Endothelial cell of umbilical vein (primary cell): ENCODE measurements around the gene GFER. TPM values are rescaled to one million over a fixed set of nuclear protein-coding genes. Genes with fewer than 3 reads are reported as not detected.

Experiments used
- Bru-seq: library from RNA; stranded (reverse); fragments of 400-500 nt; gene quantifications from one replicate; lab custom pipeline; 2021; lab: Mats Ljungman, UMichigan
- BruChase-seq, 2 experiments: library from RNA; stranded (reverse); fragments of 400-500 nt; gene quantifications; one replicate each; lab custom pipeline; 2021; lab: Mats Ljungman, UMichigan
- BruUV-seq: library from RNA; stranded (reverse); fragments of 400-500 nt; replicated peaks from 2 replicates; lab custom pipeline; 2021; lab: Mats Ljungman, UMichigan
- CTCF ChIA-PET: fragments of 300-600, 350-600 bp; sonication (Branson Sonifier 250); formaldehyde crosslinking; loops from one replicate; lab custom pipeline; 2021; ENCODE audit warnings: antibody characterized with exemption, inconsistent platforms; lab: Charles Lee
- POLR2A ChIA-PET: fragments of 300-600, 350-600 bp; sonication (Branson Sonifier 250); formaldehyde crosslinking; loops from one replicate; lab custom pipeline; 2021; ENCODE audit warnings: antibody characterized with exemption, inconsistent platforms; lab: Charles Lee
- DNase-seq: peaks from one replicate; pipeline ENCODE4 v3.0.0-alpha.2; 2011; ENCODE audit warnings: low read depth, low spot score
- FAIRE-seq: peaks from 2 replicates; lab custom pipeline; 2011; peaks lifted over from hg19 to GRCh38; lab: Jason Lieb, UNC
- H2AFZ ChIP-seq: 2 replicates; pipeline ENCODE4 v1.6.0; 2012; ENCODE audit warnings: low read depth, low read length, control low read depth, inconsistent platforms
- H3K27ac ChIP-seq: 2 replicates; pipeline ENCODE4 v1.5.1; 2011; ENCODE audit warnings: low read depth, mild to moderate bottlenecking, control low read depth, low read length, moderate library complexity; ENCODE audit not compliant: insufficient read depth
- H3K27me3 ChIP-seq, 2 experiments: 2 replicates each; pipeline versions ENCODE4 v1.6.0 to v1.6.1; 2011; ENCODE audit warnings: low read length in 2 of 2, mixed read lengths in 1 of 2; ENCODE audit not compliant: control insufficient read depth in 2 of 2, insufficient read depth in 2 of 2
- H3K36me3 ChIP-seq, 2 experiments: 2 replicates in 1 of 2; 3 replicates in 1 of 2; pipeline ENCODE4 v1.5.1; 2011; ENCODE audit warnings: low read length in 2 of 2, mild to moderate bottlenecking in 1 of 2, moderate library complexity in 1 of 2; ENCODE audit not compliant: control insufficient read depth in 2 of 2, insufficient read depth in 2 of 2; ENCODE audit errors: extremely low read depth in 1 of 2
- H3K4me1 ChIP-seq: 3 replicates; pipeline ENCODE4 v1.5.1; 2011; ENCODE audit warnings: mild to moderate bottlenecking, low read length; ENCODE audit not compliant: control insufficient read depth, insufficient read depth; ENCODE audit errors: extremely low read depth
- H3K4me2 ChIP-seq: 2 replicates; pipeline ENCODE4 v1.6.1; 2011; ENCODE audit warnings: low read length, control low read depth, mixed read lengths; ENCODE audit not compliant: insufficient read depth
- H3K4me3 ChIP-seq, 3 experiments: fragments of 200-600 bp in 1 of 3; sonication (generic), shearing (Covaris generic) in 1 of 3; replicated peaks in 1 of 3; 2 replicates each; pipeline ENCODE4 v1.5.1; 2011 to 2016; ENCODE audit warnings: control low read depth in 3 of 3, low read length in 3 of 3, mild to moderate bottlenecking in 2 of 3, inconsistent platforms in 1 of 3, low read depth in 1 of 3, moderate library complexity in 1 of 3; ENCODE audit not compliant: insufficient read depth in 1 of 3
- H3K79me2 ChIP-seq: 2 replicates; pipeline ENCODE4 v1.6.0; 2012; ENCODE audit warnings: low read length, inconsistent platforms; ENCODE audit not compliant: control insufficient read depth, insufficient read depth
- H3K9ac ChIP-seq: replicated peaks from 2 replicates; pipeline ENCODE3; 2011; ENCODE audit warnings: low read length, control low read depth; ENCODE audit not compliant: insufficient read depth; ENCODE audit errors: extremely low read depth
- H3K9me1 ChIP-seq: replicated peaks from 3 replicates; pipeline ENCODE4 v1.6.0; 2011; ENCODE audit warnings: mild to moderate bottlenecking, low read length; ENCODE audit not compliant: control insufficient read depth, insufficient read depth; ENCODE audit errors: extremely low read depth
- H3K9me3 ChIP-seq: replicated peaks from 2 replicates; pipeline ENCODE4 v1.5.1; 2012; ENCODE audit warnings: low read length, inconsistent platforms; ENCODE audit not compliant: control insufficient read depth, insufficient read depth
- H4K20me1 ChIP-seq: replicated peaks from 2 replicates; pipeline ENCODE3; 2011; ENCODE audit warnings: mild to moderate bottlenecking, low read length; ENCODE audit not compliant: control insufficient read depth, insufficient read depth; ENCODE audit errors: extremely low read depth
- CTCF ChIP-seq, 2 donors: IDR thresholded peaks; 1 replicate in 1 of 2; 2 replicates in 1 of 2; pipeline ENCODE4 v1.5.1; 2011; ENCODE audit warnings: low read length in 2 of 2, mild to moderate bottlenecking in 2 of 2, moderate library complexity in 2 of 2, control low read depth in 1 of 2, inconsistent platforms in 1 of 2, low read depth in 1 of 2; ENCODE audit not compliant: insufficient read depth in 1 of 2; ENCODE audit errors: extremely low read depth in 1 of 2
- EZH2 ChIP-seq: IDR thresholded peaks from 2 replicates; pipeline ENCODE4 v1.6.1; 2012; ENCODE audit warnings: borderline replicate concordance, low read depth, mild to moderate bottlenecking, moderate library complexity, low read length, inconsistent platforms; ENCODE audit not compliant: severe bottlenecking
- FOS ChIP-seq: IDR thresholded peaks from 2 replicates; pipeline ENCODE4 v1.6.1; 2011; ENCODE audit warnings: mild to moderate bottlenecking, low read length, moderate library complexity, borderline replicate concordance; ENCODE audit not compliant: insufficient read depth
- GATA2 ChIP-seq: IDR thresholded peaks from 2 replicates; pipeline ENCODE4 v1.7.0; 2011; ENCODE audit warnings: low read depth, mild to moderate bottlenecking, moderate library complexity, mixed read lengths, low read length; ENCODE audit not compliant: insufficient read length, insufficient read depth
- JUN ChIP-seq: IDR thresholded peaks from 2 replicates; pipeline ENCODE4 v1.6.1; 2011; ENCODE audit warnings: borderline replicate concordance, low read depth; ENCODE audit not compliant: insufficient read length, insufficient read depth
- MYC ChIP-seq: IDR thresholded peaks from one replicate; pipeline ENCODE4 v1.6.1; 2011; ENCODE audit warnings: mild to moderate bottlenecking, low read depth, low read length
- POLR2A ChIP-seq: IDR thresholded peaks from 2 replicates; pipeline ENCODE4 v1.6.1; 2012; ENCODE audit warnings: low read depth, mild to moderate bottlenecking, control low read depth, low read length
- POLR2AphosphoS5 ChIP-seq: IDR thresholded peaks from 2 replicates; pipeline ENCODE4 v1.6.1; 2012; ENCODE audit warnings: low read depth, mild to moderate bottlenecking, control low read depth, low read length, moderate library complexity; ENCODE audit not compliant: insufficient read depth
- dilution Hi-C: fragments of 300-500 bp; cut with MboI; formaldehyde crosslinking; loops from one replicate; pipeline ENCODE4 v1.15.0; 2019; ENCODE audit warnings: low sequenced_read_pairs; ENCODE audit not compliant: extremely low pct_ligation_motif_present
- intact Hi-C: fragments of 100-400 bp; cut with micrococcal nuclease; formaldehyde crosslinking; loops from one replicate; pipeline ENCODE4 v1.10.0; 2022
- long read RNA-seq: library from polyadenylated mRNA; stranded (forward); transcript quantifications from one replicate; pipeline ENCODE4 v2.0.0, GENCODE V29; 2021
- polyA minus RNA-seq, 3 experiments: library from RNA; depleted of rRNA, polyadenylated mRNA; stranded (reverse); fragments of >200 nt; gene quantifications; 1 replicate in 1 of 3; 2 replicates in 2 of 3; pipeline ENCODE4 v1.2.3, GENCODE V29; 2011
- polyA plus RNA-seq, 4 experiments: library from polyadenylated mRNA; depleted of rRNA in 3 of 4; stranded (reverse) in 3 of 4; unstranded in 1 of 4; fragments of >200 nt; gene quantifications; 2 replicates each; pipeline versions ENCODE4 v1.2.1 to v1.2.3, GENCODE V29; 2011 to 2012; ENCODE audit warnings: missing spikeins in 1 of 4
- total RNA-seq: library from RNA; stranded (reverse); gene quantifications from 2 replicates; pipeline ENCODE4 v1.2.3, GENCODE V29; 2021
- TF ChIP-seq, protein P1 (sequence below): IDR thresholded peaks from 2 replicates; pipeline ENCODE4 v1.6.1; 2011; ENCODE audit not compliant: insufficient read depth, insufficient read length

Gene GFER
- total RNA-seq = 29.9 and 30.5 TPM in 2 replicates
- 13.7 and 26.0 TPM in 2 replicates for polyA plus RNA-seq
- 14.7 and 15.7 TPM in 2 replicates for polyA plus RNA-seq (2011; cell fraction: cytosol; rRNA removed)
- 9.8 and 11.5 TPM in 2 replicates for polyA plus RNA-seq (2011; cell fraction: nucleus; rRNA removed)
- 32.8 and 33.7 TPM in 2 replicates for polyA plus RNA-seq (2012)
- polyA minus RNA-seq = 6.6 and 10.7 TPM in 2 replicates
- polyA minus RNA-seq (2011; cell fraction: cytosol; rRNA and poly(A)+ RNA removed) = 25.2 TPM
- 4.5 and 7.2 TPM in 2 replicates for polyA minus RNA-seq (2011; cell fraction: nucleus; rRNA and poly(A)+ RNA removed)
- percentile 51 among the genes with signal in this experiment for Bru-seq, nascent RNA
- percentile 82 among the genes with signal in this experiment for BruChase-seq, experiment 1, labeled RNA remaining after a 6-hour chase
- percentile 76 among the genes with signal in this experiment for BruChase-seq, experiment 2, labeled RNA remaining after a 2-hour chase
- long read RNA-seq, transcript GFER-201 (3 exons, 2,345 nt) = major isoform, 68 of 73 reads
- long read RNA-seq, partial matches to known transcripts = 0 of 73 reads
- long read RNA-seq, other reads (novel, unspliced or antisense) = 2 of 73 reads

DNA sequence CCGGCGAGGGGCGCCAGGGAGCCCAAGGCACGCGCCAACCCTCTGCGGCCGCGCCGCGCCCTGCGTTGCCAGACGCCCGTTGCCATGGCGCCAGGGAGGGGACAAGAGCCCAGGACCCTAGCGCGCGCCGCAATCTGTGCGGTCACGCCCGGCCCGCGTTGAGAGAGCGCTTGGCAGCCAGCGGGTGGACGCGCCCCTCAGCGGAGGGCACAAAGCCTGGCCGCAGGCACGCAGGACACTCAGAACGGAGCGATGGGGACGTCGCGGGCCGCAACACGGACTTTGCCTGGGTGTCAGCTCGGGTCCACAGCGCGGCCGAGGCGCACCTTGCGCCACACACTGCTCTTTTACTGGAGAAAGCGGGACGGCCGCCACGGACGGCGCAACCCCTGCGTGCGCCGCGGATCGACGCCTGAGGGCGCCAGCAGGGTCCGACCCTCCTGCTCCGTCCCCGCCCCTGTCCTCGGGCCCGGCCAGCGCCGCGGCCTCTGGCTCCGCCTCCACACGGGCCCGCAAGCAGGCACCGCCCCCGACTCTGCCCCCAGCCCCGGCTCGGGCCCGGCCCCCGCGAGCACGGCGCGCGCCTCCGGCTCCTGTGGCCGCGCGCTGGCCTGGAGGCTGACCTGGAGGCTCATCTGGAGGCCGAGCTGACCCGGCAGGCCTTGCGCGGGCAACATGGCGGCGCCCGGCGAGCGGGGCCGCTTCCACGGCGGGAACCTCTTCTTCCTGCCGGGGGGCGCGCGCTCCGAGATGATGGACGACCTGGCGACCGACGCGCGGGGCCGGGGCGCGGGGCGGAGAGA lies at the start of gene GFER:
Gene GFER (plus strand): TSS at position 650 of the 803 bp plus-strand sequence. CDS start 26 bp downstream, at position 676.
- Histone ChIP-seq H3K9me1 (no peaks in the 10 kb centered on the region), H3K4me2 (peak within 1 kb of the TSS; percentile 67), H3K4me1 (peaks cover 15% of the 10 kb centered on the region), H2AFZ (peak within 1 kb of the TSS; percentile 90), H3K27me3 (peaks cover 37 to 41% of the 10 kb centered on the region in 2 experiments), H3K36me3 (peaks cover 0 to 7% of the 10 kb centered on the region in 2 experiments), H3K9me3 (no peaks in the 10 kb centered on the region), H3K9ac (peak within 1 kb of the TSS; percentile 69), H4K20me1 (no peaks in the 10 kb centered on the region), H3K4me3 (peak within 1 kb of the TSS; percentile 51 to 75 (median 71)), H3K79me2 (peaks cover 5% of the 10 kb centered on the region), H3K27ac (no peak within 1 kb of the TSS)
- intact Hi-C loops = loop anchor here (1.0 kb wide), 1 partner anchor 12 kb away; no protein-coding TSS in a partner anchor
- POLR2A ChIA-PET = no interaction called here
- TF ChIP-seq JUN (no peak), GATA2 (no peak), POLR2AphosphoS5 (peak; percentile 94), EZH2 (no peak), FOS (no peak), MYC (no peak), POLR2A (peak; percentile 90), CTCF (IDR thresholded peaks at IDR 0.05; ENCODE audit: extremely low read depth in 1 of 2, insufficient read depth in 1 of 2, low read depth in 1 of 2, low read length in 2 of 2) (peak; percentile 18 to 54)
- TF ChIP-seq, protein P1, sequence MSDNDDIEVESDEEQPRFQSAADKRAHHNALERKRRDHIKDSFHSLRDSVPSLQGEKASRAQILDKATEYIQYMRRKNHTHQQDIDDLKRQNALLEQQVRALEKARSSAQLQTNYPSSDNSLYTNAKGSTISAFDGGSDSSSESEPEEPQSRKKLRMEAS = no peak
- CTCF ChIA-PET = interaction anchor here (1.2 to 5.0 kb wide), 4 partner anchors 18 to 157 kb away, joined by 3 to 21 read pairs (median 8); no protein-coding TSS in a partner anchor
- DNase-seq (peak; percentile 93), FAIRE-seq (peak; percentile 89)
- dilution Hi-C loops = no loop called here
- no TSS peak for BruUV-seq
